A549 (cell line): Measurements from ENCODE around the gene NTN1. TPM values are rescaled to one million over a fixed set of nuclear protein-coding genes. Genes with fewer than 3 reads are reported as not detected.

ENCODE experiments used
- ATAC-seq, 2 experiments: fragments of 200-7000 bp in 1 of 2; fragments of >200 bp in 1 of 2; cut with Nextera tagmentation in 1 of 2; cut with Tn5 transposase in 1 of 2; 3 replicates each; pipeline versions ENCODE4 v1.8.0 to v1.9.1; 2018 to 2020; ENCODE audit warnings: mild to moderate bottlenecking in 1 of 2, moderate library complexity in 1 of 2
- CTCF ChIA-PET: fragments of 300-600 bp; sonication (Branson Sonifier 250); formaldehyde crosslinking; extraction: SDS; loops from one replicate; lab custom pipeline; 2021; ENCODE audit warnings: antibody characterized with exemption, inconsistent platforms; lab: Yijun Ruan, JAX
- POLR2A ChIA-PET: fragments of 350-600 bp; formaldehyde crosslinking; extraction: SDS; loops from one replicate; lab custom pipeline; 2021; ENCODE audit warnings: antibody characterized with exemption, inconsistent platforms; lab: Yijun Ruan, JAX
- DNase-seq, 2 experiments: peaks; one replicate each; pipeline versions ENCODE4 v3.0.0 to v3.0.0-alpha.2; 2011 to 2016; ENCODE audit warnings: low read depth in 1 of 2, low spot score in 1 of 2
- FAIRE-seq: peaks from 2 replicates; lab custom pipeline; 2011; peaks lifted over from hg19 to GRCh38; lab: Jason Lieb, UNC
- H3K27ac ChIP-seq, 2 experiments: fragments of >200 bp; sonication (Bioruptor Twin); formaldehyde crosslinking; 3 replicates each; pipeline ENCODE4 v1.5.1; 2016 to 2017
- H3K4me1 ChIP-seq: fragments of >200 bp; sonication (Bioruptor Twin); formaldehyde crosslinking; 3 replicates; pipeline ENCODE4 v1.6.1; 2016
- H3K4me2 ChIP-seq: fragments of >200 bp; sonication (Bioruptor Twin); formaldehyde crosslinking; 3 replicates; pipeline ENCODE4 v1.6.1; 2016
- H3K4me3 ChIP-seq: fragments of >200 bp; sonication (Bioruptor Twin); formaldehyde crosslinking; 3 replicates; pipeline ENCODE4 v1.5.1; 2016
- H3K9me3 ChIP-seq: fragments of >200 bp; sonication (Bioruptor Twin); formaldehyde crosslinking; 3 replicates; pipeline ENCODE4 v1.6.1; 2016
- ATOH8 ChIP-seq: fragments of 250-450 bp; sonication (Bioruptor Pico); IDR thresholded peaks from 2 replicates; pipeline ENCODE4 v1.5.0; 2020; ENCODE audit warnings: low read depth, mild to moderate bottlenecking, moderate library complexity
- BHLHE40 ChIP-seq: IDR thresholded peaks from 2 replicates; pipeline ENCODE4 v1.6.1; 2012; ENCODE audit warnings: low read depth, low read length, inconsistent platforms
- CBX2 ChIP-seq: fragments of 200-600 bp; sonication (generic); IDR thresholded peaks from 2 replicates; pipeline ENCODE4 v1.6.1; 2016; ENCODE audit warnings: low read depth, mild to moderate bottlenecking, borderline replicate concordance
- CEBPB ChIP-seq, 2 experiments: fragments of >200 bp in 1 of 2; sonication (Bioruptor Twin) in 1 of 2; formaldehyde crosslinking in 1 of 2; IDR thresholded peaks; 2 replicates each; pipeline ENCODE4 v1.6.1; 2012 to 2016
- CHD2 ChIP-seq: fragments of 150-350 bp; IDR thresholded peaks from 2 replicates; pipeline ENCODE4 v1.6.1; 2014; ENCODE audit warnings: low read length; ENCODE audit not compliant: partially characterized antibody
- CHD4 ChIP-seq: fragments of 200-600 bp; sonication (generic); IDR thresholded peaks from 2 replicates; pipeline ENCODE4 v1.6.1; 2016; ENCODE audit warnings: antibody characterized with exemption, mild to moderate bottlenecking, borderline replicate concordance
- E2F6 ChIP-seq: IDR thresholded peaks from 2 replicates; pipeline ENCODE4 v1.6.1; 2012; ENCODE audit warnings: low read depth, borderline replicate concordance
- ELK1 ChIP-seq: fragments of 150-350 bp; IDR thresholded peaks from 2 replicates; pipeline ENCODE4 v1.6.1; 2014; ENCODE audit warnings: low read depth, mild to moderate bottlenecking, low read length
- FOSB ChIP-seq: fragments of 250-450 bp; sonication (Bioruptor Pico); IDR thresholded peaks from 2 replicates; pipeline ENCODE4 v1.5.0; 2020; ENCODE audit warnings: mild to moderate bottlenecking, moderate library complexity
- HDAC2 ChIP-seq: fragments of 200-600 bp; sonication (generic); IDR thresholded peaks from 2 replicates; pipeline ENCODE4 v1.6.1; 2016
- HEYL ChIP-seq: fragments of 250-450 bp; sonication (Bioruptor Pico); IDR thresholded peaks from 2 replicates; pipeline ENCODE4 v1.8.0; 2021; ENCODE audit warnings: mild to moderate bottlenecking, moderate library complexity
- HMGXB4 ChIP-seq: fragments of 250-450 bp; sonication (Bioruptor Pico); IDR thresholded peaks from 2 replicates; pipeline ENCODE4 v1.5.0; 2021; ENCODE audit warnings: mild to moderate bottlenecking, moderate library complexity, borderline replicate concordance
- HOXA7 ChIP-seq: fragments of 250-450 bp; sonication (Bioruptor Pico); IDR thresholded peaks from 2 replicates; pipeline ENCODE4 v1.5.0; 2020; ENCODE audit warnings: mild to moderate bottlenecking, moderate library complexity
- HOXB13 ChIP-seq: fragments of 250-450 bp; sonication (Bioruptor Pico); IDR thresholded peaks from 2 replicates; pipeline ENCODE4 v1.5.0; 2020; ENCODE audit warnings: low read depth, mild to moderate bottlenecking, moderate library complexity
- HOXB5 ChIP-seq: fragments of 250-450 bp; sonication (Bioruptor Pico); IDR thresholded peaks from 2 replicates; pipeline ENCODE4 v1.5.0; 2020; ENCODE audit warnings: mild to moderate bottlenecking, moderate library complexity
- KDM1A ChIP-seq: fragments of 200-600 bp; sonication (generic); IDR thresholded peaks from 2 replicates; pipeline ENCODE4 v1.6.1; 2016; ENCODE audit warnings: low read depth, mild to moderate bottlenecking
- KDM5A ChIP-seq: fragments of 200-600 bp; sonication (generic); IDR thresholded peaks from 2 replicates; pipeline ENCODE4 v1.6.1; 2016; ENCODE audit warnings: antibody characterized with exemption, mild to moderate bottlenecking
- MAFK ChIP-seq: fragments of 450-650 bp; IDR thresholded peaks from 2 replicates; pipeline ENCODE4 v1.6.1; 2014; ENCODE audit not compliant: partially characterized antibody
- MAX ChIP-seq: IDR thresholded peaks from 2 replicates; pipeline ENCODE4 v1.6.1; 2012
- MAZ ChIP-seq: fragments of 150-350 bp; IDR thresholded peaks from 2 replicates; pipeline ENCODE4 v1.6.1; 2014; ENCODE audit warnings: antibody characterized with exemption, low read depth, low read length, borderline replicate concordance
- MYC ChIP-seq: IDR thresholded peaks from 2 replicates; pipeline ENCODE4 v1.6.1; 2012; ENCODE audit warnings: mild to moderate bottlenecking, inconsistent platforms, low read length, improper control_type of control experiment, borderline replicate concordance
- NR3C1 ChIP-seq: fragments of >200 bp; sonication (Bioruptor Twin); formaldehyde crosslinking; IDR thresholded peaks from 3 replicates; pipeline ENCODE4 v1.6.1; 2017
- PBX3 ChIP-seq: IDR thresholded peaks from 2 replicates; pipeline ENCODE4 v1.6.1; 2012
- POLR2AphosphoS2 ChIP-seq: conservative IDR thresholded peaks from 2 replicates; pipeline ENCODE4 v1.6.1; 2012; ENCODE audit warnings: low read length, improper control_type of control experiment, inconsistent platforms
- RARB ChIP-seq: fragments of 250-450 bp; sonication (Bioruptor Pico); IDR thresholded peaks from 2 replicates; pipeline ENCODE4 v1.8.0; 2021; ENCODE audit warnings: mild to moderate bottlenecking, moderate library complexity
- RCOR1 ChIP-seq: fragments of 150-350 bp; IDR thresholded peaks from 2 replicates; pipeline ENCODE4 v1.6.1; 2014; ENCODE audit warnings: antibody characterized with exemption, low read length, low read depth
- RFX5 ChIP-seq: fragments of 450-650 bp; IDR thresholded peaks from 2 replicates; pipeline ENCODE4 v1.7.1; 2014; ENCODE audit warnings: antibody characterized with exemption, mild to moderate bottlenecking, moderate library complexity
- RNF2 ChIP-seq: fragments of 200-600 bp; sonication (generic); IDR thresholded peaks from 2 replicates; pipeline ENCODE4 v1.6.1; 2016; ENCODE audit warnings: low read depth, mild to moderate bottlenecking, antibody characterized with exemption, moderate library complexity, borderline replicate concordance
- USF2 ChIP-seq: fragments of 450-650 bp; IDR thresholded peaks from 2 replicates; pipeline ENCODE4 v1.6.1; 2014; ENCODE audit warnings: antibody characterized with exemption
- ZNF302 ChIP-seq: fragments of 250-450 bp; sonication (Bioruptor Pico); IDR thresholded peaks from 2 replicates; pipeline ENCODE4 v1.9.0; 2021; ENCODE audit warnings: inconsistent platforms, mild to moderate bottlenecking, moderate library complexity
- WGBS: methylation state at CpG from one replicate; pipeline ENCODE4 v1.1.6; 2017; ENCODE audit errors: missing lambda C conversion rate; 5-methylcytosine and 5-hydroxymethylcytosine counted together
- polyA plus RNA-seq, 4 experiments: library from polyadenylated mRNA; depleted of rRNA in 3 of 4; stranded (reverse); fragments of >200 nt; fragmentation: RNase III in 1 of 4; extraction: RNeasy Plus Mini Kit Qiagen cat#74134 plus additional on column Dnase treatment in 1 of 4; gene quantifications; 2 replicates in 3 of 4; 3 replicates in 1 of 4; pipeline ENCODE4 v1.2.3, GENCODE V29; 2011 to 2017

NTN1 gene
- polyA plus RNA-seq, 2 of the 4 experiments (the other 2 are of a cell fraction), result 0.12 to 0.13 TPM

- TF ChIP-seq ELK1, result no peak
- no peak for TF ChIP-seq POLR2AphosphoS2
Measured at GRCh38 chr17:9232155-9232475, 210.8 kb downstream of the NTN1 start (continued).

- TF ChIP-seq E2F6, result no peak
- no peak for TF ChIP-seq RARB (CRISPR knock-in tag)
- TF ChIP-seq KDM5A, result no peak
- no peak for TF ChIP-seq HOXA7 (CRISPR knock-in tag)
- TF ChIP-seq HOXB13, result no peak
- no peak for TF ChIP-seq PBX3
- TF ChIP-seq RCOR1, result no peak
- TF ChIP-seq HOXB5 (CRISPR knock-in tag), result no peak
- no peak for TF ChIP-seq HMGXB4 (CRISPR knock-in tag)
- no peak for TF ChIP-seq KDM1A
- no peak for TF ChIP-seq CHD2
- no peak for TF ChIP-seq CHD4
- TF ChIP-seq ATOH8, result no peak
- no peak for TF ChIP-seq RFX5
- no peak for TF ChIP-seq CBX2
- no peak for TF ChIP-seq FOSB (CRISPR knock-in tag)
- no peak for TF ChIP-seq NR3C1
- H3K4me1 ChIP-seq, result no peaks in the 10 kb centered on the region
- POLR2A ChIA-PET, result no interaction called here
- no peak for ATAC-seq
- H3K4me3 ChIP-seq, result no peak overlapping the region
- no peaks in the 10 kb centered on the region for H3K9me3 ChIP-seq
- DNase-seq, result no peak
- CTCF ChIA-PET, result interaction anchor here (1.4 kb wide), 1 partner anchor 27 kb away, joined by 3 read pairs; no protein-coding TSS in a partner anchor
- 72% methylated on average over 15 of the region's 22 CpGs for WGBS
- no peak for FAIRE-seq
- H3K4me2 ChIP-seq, result no peak overlapping the region
- H3K27ac ChIP-seq, result no peak overlapping the region
Measured at GRCh38 chr17:9232591-9233270, 211.4 kb downstream of the NTN1 start.

- Histone ChIP-seq H3K4me3 (no peak overlapping the region), H3K4me2 (no peak overlapping the region), H3K9me3 (no peaks in the 10 kb centered on the region), H3K4me1 (no peaks in the 10 kb centered on the region), H3K27ac (no peak overlapping the region)
- FAIRE-seq (no peak), DNase-seq (no peak), ATAC-seq (no peak)
- POLR2A ChIA-PET, result no interaction called here
- WGBS, result 71% methylated on average over 9 of the region's 9 CpGs
- CTCF ChIA-PET, result interaction anchor here (1.4 kb wide), 1 partner anchor 28 kb away, joined by 3 read pairs; no protein-coding TSS in a partner anchor
- TF ChIP-seq BHLHE40, result no peak
- no peak for TF ChIP-seq CEBPB (IDR thresholded peaks at IDR 0.05)
- TF ChIP-seq MYC, result no peak
- no peak for TF ChIP-seq HOXB5 (CRISPR knock-in tag)
- no peak for TF ChIP-seq NR3C1
- no peak for TF ChIP-seq MAX
- no peak for TF ChIP-seq MAFK
- TF ChIP-seq ZNF302, result no peak
- no peak for TF ChIP-seq HEYL
- TF ChIP-seq MAZ, result no peak
- TF ChIP-seq RNF2, result no peak
- no peak for TF ChIP-seq ATOH8
- TF ChIP-seq HDAC2, result no peak
- TF ChIP-seq USF2, result no peak
Measured at GRCh38 chr17:9233271-9233599, 211.9 kb downstream of the NTN1 start.
